ENCODE results near the gene NR2E1. TPM values are rescaled to one million over a fixed set of nuclear protein-coding genes. Genes with fewer than 3 reads are reported as not detected.
A peak's percentile ranks its signal among the peaks of the same experiment; 100 is the strongest.

NR2E1 gene
- total RNA-seq, 1 donor from 2014 or later, result 1.0 TPM

GRCh38 chr6:108161724-108162282, 4.0 kb upstream of the NR2E1 start:
- Histone ChIP-seq H3K36me3 (no peaks in the 10 kb centered on the region), H3K79me2 (ENCODE audit: low read depth) (no peaks in the 10 kb centered on the region), H3K4me1 (peaks cover 86% of the 10 kb centered on the region), H3K9me3 (ENCODE audit: low read depth) (no peaks in the 10 kb centered on the region), H3K27ac (no peak overlapping the region), H3K27me3 (peaks cover 93% of the 10 kb centered on the region), H3K4me3 (no peak overlapping the region), H3K9ac (no peak overlapping the region), H2AFZ (replicated peaks) (no peak overlapping the region), H3F3A (ENCODE audit: low read depth) (peaks cover 61% of the 10 kb centered on the region), H3K4me2 (peak overlapping the region; percentile 42), H4K20me1 (ENCODE audit: low read depth) (peaks cover 73% of the 10 kb centered on the region)
- Mint-ChIP-seq H3K9me3 (peaks cover 2% of the 10 kb centered on the region), H3K4me3 (peak overlapping the region; percentile 13), H3K36me3 (no peaks in the 10 kb centered on the region), H3K27ac (no peak overlapping the region), H3K27me3 (ENCODE audit: insufficient read depth, low read depth) (peaks cover 81% of the 10 kb centered on the region), H3K4me1 (peaks cover 51% of the 10 kb centered on the region)
- DNase-seq (ENCODE audit: low spot score), result no peak
- peak; percentile 36 for TF ChIP-seq EZH2phosphoT487 (IDR thresholded peaks at IDR 0.05)
- TF ChIP-seq EZH2 (IDR thresholded peaks at IDR 0.05), result no peak

DNA sequence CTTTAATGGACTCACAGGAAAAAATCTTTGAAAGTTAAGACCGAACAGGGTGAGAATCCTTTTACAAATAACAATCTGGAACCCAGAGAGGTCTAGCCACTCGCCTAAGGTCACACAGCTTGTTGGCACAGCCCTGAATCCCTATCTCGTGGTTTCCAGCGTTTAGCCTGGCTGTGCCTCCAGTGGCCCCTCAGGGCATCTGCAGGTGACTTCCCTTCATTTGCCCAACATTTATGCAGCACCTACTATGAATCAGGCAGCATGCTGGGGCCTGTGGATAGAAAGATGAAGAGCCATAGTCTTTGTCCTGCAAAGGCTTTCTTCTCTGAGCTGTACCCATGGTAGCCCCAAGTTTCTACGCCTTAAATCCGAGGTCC, 2.6 kb upstream of the NR2E1 start:
- Histone ChIP-seq H4K20me1 (ENCODE audit: low read depth) (peaks cover 82% of the 10 kb centered on the region), H3K36me3 (no peaks in the 10 kb centered on the region), H3K4me3 (peak overlapping the region; percentile 1), H3K4me1 (peaks cover 90% of the 10 kb centered on the region), H3K79me2 (ENCODE audit: low read depth) (no peaks in the 10 kb centered on the region), H3K27me3 (peaks cover 100% of the 10 kb centered on the region), H3F3A (ENCODE audit: low read depth) (peaks cover 61% of the 10 kb centered on the region), H2AFZ (replicated peaks) (no peak overlapping the region), H3K9me3 (ENCODE audit: low read depth) (no peaks in the 10 kb centered on the region), H3K9ac (no peak overlapping the region), H3K27ac (no peak overlapping the region), H3K4me2 (peak overlapping the region; percentile 83)
- H3K36me3 Mint-ChIP-seq, result no peaks in the 10 kb centered on the region
- H3K27ac Mint-ChIP-seq, result no peak overlapping the region
- peak overlapping the region; percentile 73 for H3K4me3 Mint-ChIP-seq
- DNase-seq (ENCODE audit: low spot score), result peak; percentile 39
- H3K9me3 Mint-ChIP-seq, result peaks cover 2% of the 10 kb centered on the region
- TF ChIP-seq EZH2 (IDR thresholded peaks at IDR 0.05) (no peak), CTCF (IDR thresholded peaks at IDR 0.05) (peak; percentile 13)
- peaks cover 93% of the 10 kb centered on the region for H3K27me3 Mint-ChIP-seq (ENCODE audit: insufficient read depth, low read depth)
- H3K4me1 Mint-ChIP-seq, result peaks cover 56% of the 10 kb centered on the region

DNA sequence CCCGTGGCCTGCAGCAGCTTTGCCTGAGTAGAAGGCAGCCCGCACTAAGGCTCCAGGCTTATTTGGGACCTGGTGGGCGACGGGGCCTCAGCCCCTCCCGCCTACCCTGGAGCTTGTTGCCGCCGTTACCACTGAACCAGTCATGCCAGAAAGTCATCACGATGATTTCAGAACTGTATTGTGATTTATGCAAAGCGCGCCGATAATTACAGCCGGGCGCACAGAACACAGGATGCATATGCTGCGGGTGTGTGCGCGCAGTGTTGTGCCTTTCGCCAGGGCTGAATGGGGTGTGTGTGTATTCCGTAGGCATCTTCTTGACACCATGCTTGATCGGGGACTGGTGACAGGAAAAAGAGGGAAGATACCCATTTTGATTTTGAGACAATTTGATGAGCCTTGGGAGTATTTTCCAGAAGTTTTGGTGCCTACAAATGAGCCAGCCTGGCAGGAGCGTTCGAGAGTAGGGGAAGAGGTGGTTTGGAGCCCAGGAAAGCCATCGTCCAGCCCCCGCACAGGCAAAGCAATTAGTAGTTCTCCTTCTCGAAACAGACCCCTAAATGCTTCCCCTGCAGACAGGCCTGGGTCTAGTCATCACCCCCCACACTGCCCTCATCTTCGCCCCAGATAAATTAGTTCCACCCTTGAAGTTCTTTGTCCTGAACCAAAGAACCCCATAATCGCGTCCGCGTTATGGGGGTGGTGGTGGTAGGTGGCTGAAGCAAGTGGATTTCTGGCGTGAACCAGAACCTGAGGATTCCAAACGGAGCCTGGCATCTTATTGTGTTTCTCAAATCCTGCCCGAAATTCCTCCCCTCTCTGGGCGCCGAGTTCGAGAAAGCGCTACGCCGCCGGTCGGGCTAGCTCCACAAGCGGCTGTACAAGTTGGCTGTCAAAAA, 1.9 kb upstream of the NR2E1 start:
- Mint-ChIP-seq H3K36me3 (no peaks in the 10 kb centered on the region), H3K4me3 (peak overlapping the region; percentile 73), H3K27ac (no peak overlapping the region), H3K4me1 (peaks cover 51% of the 10 kb centered on the region), H3K27me3 (ENCODE audit: insufficient read depth, low read depth) (peaks cover 93% of the 10 kb centered on the region), H3K9me3 (peaks cover 2% of the 10 kb centered on the region)
- H3K4me2 ChIP-seq, result peak overlapping the region; percentile 83
- no peaks in the 10 kb centered on the region for H3K79me2 ChIP-seq (ENCODE audit: low read depth)
- no peak overlapping the region for H3K9ac ChIP-seq
- H3K4me3 ChIP-seq, result peak overlapping the region; percentile 42
- H3F3A ChIP-seq (ENCODE audit: low read depth), result peaks cover 61% of the 10 kb centered on the region
- H3K4me1 ChIP-seq, result peaks cover 90% of the 10 kb centered on the region
- no peaks in the 10 kb centered on the region for H3K9me3 ChIP-seq (ENCODE audit: low read depth)
- DNase-seq (ENCODE audit: low spot score), result peak; percentile 39
- no peak overlapping the region for H3K27ac ChIP-seq
- H3K27me3 ChIP-seq, result peaks cover 100% of the 10 kb centered on the region
- no peak for TF ChIP-seq CTCF (IDR thresholded peaks at IDR 0.05)
- peak; percentile 57 for TF ChIP-seq EZH2phosphoT487 (IDR thresholded peaks at IDR 0.05)
- peak; percentile 56 for TF ChIP-seq EZH2 (IDR thresholded peaks at IDR 0.05)
- H2AFZ ChIP-seq (replicated peaks), result no peak overlapping the region
- H3K36me3 ChIP-seq, result no peaks in the 10 kb centered on the region
- peaks cover 80% of the 10 kb centered on the region for H4K20me1 ChIP-seq (ENCODE audit: low read depth)

DNA sequence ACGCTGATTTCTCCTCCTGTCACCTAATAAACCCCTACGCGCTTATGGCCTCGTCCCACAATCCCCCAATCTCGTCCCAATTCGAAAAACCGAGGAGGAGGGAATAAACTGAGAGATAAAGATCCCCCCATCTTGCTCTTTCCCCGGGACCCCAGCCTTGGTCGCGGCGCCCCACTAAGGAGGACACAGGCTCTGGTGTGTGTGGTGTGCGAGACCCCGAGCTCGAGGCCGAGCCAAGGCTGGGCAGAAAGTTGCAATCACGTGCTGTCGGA, 1.3 kb upstream of the NR2E1 start:
- DNase-seq (ENCODE audit: low spot score), result no peak
- no peaks in the 10 kb centered on the region for H3K79me2 ChIP-seq (ENCODE audit: low read depth)
- TF ChIP-seq EZH2 (IDR thresholded peaks at IDR 0.05) (no peak), CTCF (IDR thresholded peaks at IDR 0.05) (no peak)
- no peak overlapping the region for H3K9ac ChIP-seq
- peaks cover 80% of the 10 kb centered on the region for H4K20me1 ChIP-seq (ENCODE audit: low read depth)
- H3K27ac ChIP-seq, result no peak overlapping the region
- Mint-ChIP-seq H3K36me3 (no peaks in the 10 kb centered on the region), H3K4me1 (peaks cover 51% of the 10 kb centered on the region), H3K27me3 (ENCODE audit: insufficient read depth, low read depth) (peaks cover 94% of the 10 kb centered on the region), H3K9me3 (peaks cover 2% of the 10 kb centered on the region), H3K4me3 (peak overlapping the region; percentile 73), H3K27ac (no peak overlapping the region)
- peaks cover 61% of the 10 kb centered on the region for H3F3A ChIP-seq (ENCODE audit: low read depth)
- H3K4me3 ChIP-seq, result peak overlapping the region; percentile 42
- no peaks in the 10 kb centered on the region for H3K36me3 ChIP-seq
- H3K4me2 ChIP-seq, result peak overlapping the region; percentile 83
- no peaks in the 10 kb centered on the region for H3K9me3 ChIP-seq (ENCODE audit: low read depth)
- peaks cover 100% of the 10 kb centered on the region for H3K27me3 ChIP-seq
- H2AFZ ChIP-seq (replicated peaks), result no peak overlapping the region
- H3K4me1 ChIP-seq, result peaks cover 90% of the 10 kb centered on the region
